HCT116 (cell line): ENCODE measurements around the gene XPNPEP2. TPM values are rescaled to one million over a fixed set of nuclear protein-coding genes. Genes with fewer than 3 reads are reported as not detected.

ENCODE experiments used
- ATAC-seq: fragments of 200-7000 bp; cut with Tn5 transposase; 2 replicates; pipeline ENCODE4 v1.9.1; 2020; ENCODE audit warnings: mild to moderate bottlenecking, moderate library complexity
- BruUV-seq: library from RNA; stranded (reverse); fragments of 400-500 nt; replicated peaks from 2 replicates; lab custom pipeline; 2021; lab: Mats Ljungman, UMichigan
- CTCF ChIA-PET: fragments of 300-600 bp; sonication (Branson Sonifier 250); formaldehyde crosslinking; loops from one replicate; lab custom pipeline; 2021; ENCODE audit warnings: antibody characterized with exemption; lab: Charles Lee
- POLR2A ChIA-PET: fragments of 300-600, 350-600 bp; sonication (Branson Sonifier 250); formaldehyde crosslinking; loops from one replicate; lab custom pipeline; 2021; ENCODE audit warnings: antibody characterized with exemption; lab: Charles Lee
- RAD21 ChIA-PET, 2 experiments: fragments of 300-600 bp; sonication (Branson Sonifier 250); formaldehyde crosslinking; loops; one replicate each; lab custom pipeline; 2023; ENCODE audit warnings: low total read pairs in 2 of 2; ENCODE audit not compliant: uncharacterized antibody in 2 of 2, unreplicated experiment in 2 of 2, low non-redundant PET in 1 of 2; lab: Charles Lee
- DNase-seq: peaks from one replicate; pipeline ENCODE4 v3.0.0-alpha.2; 2010; ENCODE audit warnings: low read depth, low spot score
- H2AFZ ChIP-seq: fragments of 200-600 bp; shearing (Covaris generic), sonication (generic); 2 replicates; pipeline ENCODE4 v1.6.1; 2017; ENCODE audit warnings: low read depth, mixed run types, mixed read lengths, antibody characterized with exemption, low read length; ENCODE audit not compliant: poor library complexity, severe bottlenecking
- H3K27ac ChIP-seq: 2 replicates; pipeline ENCODE4 v1.5.1; 2012; ENCODE audit warnings: low read depth, low read length
- H3K27me3 ChIP-seq: fragments of 200-600 bp; sonication (generic); 2 replicates; pipeline ENCODE4 v1.6.1; 2016; ENCODE audit warnings: mixed run types, low read length, mixed read lengths; ENCODE audit not compliant: insufficient read depth
- H3K36me3 ChIP-seq, 2 experiments: fragments of 200-500 bp in 1 of 2; fragments of 200-600 bp in 1 of 2; sonication (Bioruptor generic) in 1 of 2; sonication (generic) in 1 of 2; 2 replicates each; pipeline versions ENCODE4 v1.5.1 to v1.6.1; 2014 to 2016; ENCODE audit warnings: low read length in 2 of 2, inconsistent platforms in 1 of 2, mixed read lengths in 1 of 2, mixed run types in 1 of 2; ENCODE audit not compliant: insufficient read depth in 2 of 2, control insufficient read depth in 1 of 2
- H3K4me1 ChIP-seq, 2 experiments: fragments of 200-600 bp in 1 of 2; sonication (generic) in 1 of 2; 2 replicates each; pipeline versions ENCODE4 v1.5.1 to v1.6.1; 2012 to 2017; ENCODE audit warnings: low read length in 2 of 2, inconsistent platforms in 1 of 2, mild to moderate bottlenecking in 1 of 2, mixed read lengths in 1 of 2, mixed run types in 1 of 2, moderate library complexity in 1 of 2; ENCODE audit not compliant: insufficient read depth in 2 of 2, control insufficient read depth in 1 of 2
- H3K4me2 ChIP-seq: fragments of 200-600 bp; sonication (generic); 2 replicates; pipeline ENCODE4 v1.6.1; 2017; ENCODE audit warnings: mixed run types, low read length, mixed read lengths
- H3K4me3 ChIP-seq, 2 experiments: fragments of 200-600 bp in 1 of 2; sonication (generic) in 1 of 2; replicated peaks in 1 of 2; 2 replicates each; pipeline ENCODE4 v1.5.1; 2011 to 2016; ENCODE audit warnings: low read length in 2 of 2, control low read depth in 1 of 2, low read depth in 1 of 2, mild to moderate bottlenecking in 1 of 2, mixed read lengths in 1 of 2, mixed run types in 1 of 2
- H3K79me2 ChIP-seq: fragments of 200-600 bp; sonication (generic); 2 replicates; pipeline ENCODE4 v1.6.1; 2017; ENCODE audit warnings: mild to moderate bottlenecking, mixed run types, low read length, moderate library complexity, mixed read lengths; ENCODE audit not compliant: insufficient read depth
- H3K9ac ChIP-seq: fragments of 200-600 bp; sonication (generic); 2 replicates; pipeline ENCODE4 v1.6.1; 2016; ENCODE audit warnings: low read length, mixed read lengths
- H3K9me2 ChIP-seq: fragments of 200-600 bp; sonication (generic), shearing (Covaris generic); 2 replicates; pipeline ENCODE4 v1.6.1; 2017; ENCODE audit warnings: mixed run types, mild to moderate bottlenecking, moderate library complexity; ENCODE audit not compliant: insufficient read depth
- H3K9me3 ChIP-seq, 2 experiments: fragments of 200-500 bp in 1 of 2; fragments of 200-600 bp in 1 of 2; sonication (Bioruptor generic) in 1 of 2; sonication (generic) in 1 of 2; 2 replicates each; pipeline ENCODE4 v1.6.1; 2014 to 2017; ENCODE audit warnings: low read length in 2 of 2, mixed read lengths in 2 of 2, inconsistent platforms in 1 of 2, low read depth in 1 of 2, mild to moderate bottlenecking in 1 of 2, mixed run types in 1 of 2, moderate library complexity in 1 of 2; ENCODE audit not compliant: control insufficient read depth in 1 of 2, insufficient read depth in 1 of 2
- H4K20me1 ChIP-seq: fragments of 200-600 bp; sonication (generic), shearing (Covaris generic); 2 replicates; pipeline ENCODE4 v1.6.1; 2017; ENCODE audit warnings: mixed run types, mild to moderate bottlenecking, moderate library complexity; ENCODE audit not compliant: insufficient read depth
- ATF3 ChIP-seq: IDR thresholded peaks from 2 replicates; pipeline ENCODE4 v1.6.1; 2012
- CBX3 ChIP-seq: IDR thresholded peaks from 2 replicates; pipeline ENCODE4 v1.6.1; 2012; ENCODE audit warnings: low read depth
- CEBPB ChIP-seq: IDR thresholded peaks from 2 replicates; pipeline ENCODE4 v1.6.1; 2012; ENCODE audit warnings: low read depth
- EZH2 ChIP-seq: fragments of 200-600 bp; sonication (generic); IDR thresholded peaks from 2 replicates; pipeline ENCODE4 v1.6.1; 2017; ENCODE audit warnings: antibody characterized with exemption, mixed run types
- FOSL1 ChIP-seq: IDR thresholded peaks from 2 replicates; pipeline ENCODE4 v1.6.1; 2012; ENCODE audit warnings: low read depth
- JUND ChIP-seq: IDR thresholded peaks from 2 replicates; pipeline ENCODE4 v1.6.1; 2012
- POLR2A ChIP-seq: IDR thresholded peaks from 2 replicates; pipeline ENCODE4 v1.7.0; 2011; ENCODE audit warnings: borderline replicate concordance; ENCODE audit not compliant: insufficient read depth, insufficient read length; ENCODE audit errors: extremely low read depth
- REST ChIP-seq: IDR thresholded peaks from 2 replicates; pipeline ENCODE4 v1.6.1; 2012; ENCODE audit warnings: low read depth
- SIN3A ChIP-seq: IDR thresholded peaks from 2 replicates; pipeline ENCODE4 v1.6.1; 2012; ENCODE audit warnings: low read depth
- SRF ChIP-seq: IDR thresholded peaks from 2 replicates; pipeline ENCODE4 v1.6.1; 2012; ENCODE audit warnings: low read depth
- TCF7L2 ChIP-seq: IDR thresholded peaks from 2 replicates; pipeline ENCODE4 v1.7.0; 2011; ENCODE audit warnings: borderline replicate concordance, inconsistent platforms; ENCODE audit not compliant: insufficient read depth, insufficient read length; ENCODE audit errors: extremely low read depth
- ZBTB33 ChIP-seq: IDR thresholded peaks from 2 replicates; pipeline ENCODE4 v1.6.1; 2011; ENCODE audit warnings: mild to moderate bottlenecking, low read length, moderate library complexity; ENCODE audit not compliant: insufficient replicate concordance; ENCODE audit errors: extremely low read depth
- ZFX ChIP-seq: fragments of 450-650 bp; IDR thresholded peaks from 2 replicates; pipeline ENCODE4 v1.6.1; 2017
- ZNF274 ChIP-seq: fragments of 200-500 bp; sonication (Bioruptor generic); IDR thresholded peaks from 2 replicates; pipeline ENCODE4 v1.6.1; 2014; ENCODE audit warnings: mild to moderate bottlenecking, low read depth, low read length, inconsistent platforms
- intact Hi-C: fragments of 100-400 bp; cut with micrococcal nuclease; formaldehyde crosslinking; loops from 2 replicates; pipeline ENCODE4 v1.10.0; 2022
- total RNA-seq: library from RNA; stranded (reverse); gene quantifications from one replicate; pipeline ENCODE4 v1.2.1, GENCODE V29; 2021; ENCODE audit not compliant: unreplicated experiment

Gene XPNPEP2
- total RNA-seq, 1 experiment from 2014 or later = not detected

GRCh38 chrX:129768586-129769466, 30.0 kb downstream of the XPNPEP2 start:
- Histone ChIP-seq H3K27me3 (no peaks in the 10 kb centered on the region), H3K27ac (no peak overlapping the region), H2AFZ (no peak overlapping the region), H3K9me3 (no peaks in the 10 kb centered on the region), H4K20me1 (no peaks in the 10 kb centered on the region), H3K79me2 (no peaks in the 10 kb centered on the region), H3K4me3 (no peak overlapping the region), H3K36me3 (no peaks in the 10 kb centered on the region), H3K4me1 (no peaks in the 10 kb centered on the region), H3K4me2 (no peak overlapping the region), H3K9ac (no peak overlapping the region), H3K9me2 (no peaks in the 10 kb centered on the region)
- CTCF ChIA-PET = no interaction called here
- no TSS peak for BruUV-seq
- intact Hi-C loops = no loop called here
- DNase-seq = no peak
- TF ChIP-seq SRF = no peak
- POLR2A ChIA-PET = no interaction called here
- RAD21 ChIA-PET = no interaction called here
- ATAC-seq = no peak

- ATAC-seq = no peak
- no peak overlapping the region for H3K4me2 ChIP-seq
- H3K4me1 ChIP-seq = no peaks in the 10 kb centered on the region
- DNase-seq = no peak
- no TSS peak for BruUV-seq
- ChIA-PET RAD21 (no interaction called here), CTCF (no interaction called here), POLR2A (no interaction called here)
- no peak overlapping the region for H3K9ac ChIP-seq
- H3K9me2 ChIP-seq = no peaks in the 10 kb centered on the region
- H2AFZ ChIP-seq = no peak overlapping the region
- H3K27ac ChIP-seq = no peak overlapping the region
- no peaks in the 10 kb centered on the region for H3K36me3 ChIP-seq
- no peaks in the 10 kb centered on the region for H3K27me3 ChIP-seq
- no peaks in the 10 kb centered on the region for H3K79me2 ChIP-seq
- H3K9me3 ChIP-seq = no peaks in the 10 kb centered on the region
- intact Hi-C loops = no loop called here
- H4K20me1 ChIP-seq = no peaks in the 10 kb centered on the region
- H3K4me3 ChIP-seq = no peak overlapping the region
- no peak for TF ChIP-seq CBX3
- TF ChIP-seq ZBTB33 = no peak
- no peak for TF ChIP-seq SIN3A
- TF ChIP-seq FOSL1 = no peak
- TF ChIP-seq POLR2A = no peak
- TF ChIP-seq TCF7L2 = no peak
- no peak for TF ChIP-seq ATF3
- no peak for TF ChIP-seq REST
- no peak for TF ChIP-seq CEBPB
- TF ChIP-seq JUND = no peak
- no peak for TF ChIP-seq ZNF274
- TF ChIP-seq ZFX = no peak
- no peak for TF ChIP-seq EZH2
These were observed 30.8 kb downstream of the XPNPEP2 start for GRCh38 chrX:129769467-129770154.
